IMR-90 (cell line): ENCODE results near the gene SEMA5A.

Source experiments
- CTCF ChIP-seq: conservative IDR thresholded peaks from 2 replicates; pipeline ENCODE4 v1.5.1; 2012; ENCODE audit warnings: mild to moderate bottlenecking, low read depth, low read length, improper control_type of control experiment
- MAFK ChIP-seq: IDR thresholded peaks from 2 replicates; pipeline ENCODE4 v1.6.1; 2012; ENCODE audit warnings: low read depth, low read length, improper control_type of control experiment
- POLR2A ChIP-seq: IDR thresholded peaks from 2 replicates; pipeline ENCODE4 v1.6.1; 2012; ENCODE audit warnings: mild to moderate bottlenecking, low read depth, low read length
- RCOR1 ChIP-seq: IDR thresholded peaks from 2 replicates; pipeline ENCODE4 v1.6.1; 2012; ENCODE audit warnings: mild to moderate bottlenecking, low read length, improper control_type of control experiment; ENCODE audit not compliant: insufficient replicate concordance

GRCh38 chr5:9332026-9332425 is 213.8 kb downstream of the SEMA5A start:
- TF ChIP-seq CTCF (no peak), POLR2A (no peak), MAFK (no peak), RCOR1 (no peak)
